K562 (cell line): ENCODE measurements around the gene SLC4A2. TPM values are rescaled to one million over a fixed set of nuclear protein-coding genes. Genes with fewer than 3 reads are reported as not detected.
A peak's percentile ranks its signal among the peaks of the same experiment; 100 is the strongest.

Source experiments
- ATF7 ChIP-seq: fragments of 450-650 bp; IDR thresholded peaks from 2 replicates; pipeline ENCODE4 v1.7.1; 2014; ENCODE audit warnings: mild to moderate bottlenecking, moderate library complexity
- BDP1 ChIP-seq: IDR thresholded peaks from 3 replicates; pipeline ENCODE4 v1.6.1; 2011; ENCODE audit not compliant: insufficient read length, insufficient read depth
- CBX5 ChIP-seq: IDR thresholded peaks from 2 replicates; pipeline ENCODE4 v1.6.1; 2014; ENCODE audit warnings: low read depth, borderline replicate concordance
- CREM ChIP-seq: IDR thresholded peaks from 2 replicates; pipeline ENCODE4 v1.6.1; 2014; ENCODE audit warnings: antibody characterized with exemption, low read depth
- HDGF ChIP-seq: fragments of 450-650 bp; IDR thresholded peaks from 2 replicates; pipeline ENCODE4 v1.6.1; 2016
- L3MBTL2 ChIP-seq: fragments of 450-650 bp; IDR thresholded peaks from 2 replicates; pipeline ENCODE4 v1.6.1; 2016; ENCODE audit warnings: mild to moderate bottlenecking, moderate library complexity
- LCOR ChIP-seq: sonication (generic); formaldehyde crosslinking; IDR thresholded peaks from 2 replicates; pipeline ENCODE4 v1.8.0; 2022; ENCODE audit warnings: mild to moderate bottlenecking, missing genetic modification reagents
- MIER1 ChIP-seq: fragments of 450-650 bp; IDR thresholded peaks from 2 replicates; pipeline ENCODE4 v1.6.1; 2016; ENCODE audit warnings: antibody characterized with exemption, mild to moderate bottlenecking, low read depth
- MYC ChIP-seq, 2 experiments: fragments of 250-450 bp in 1 of 2; sonication (Bioruptor Pico) in 1 of 2; IDR thresholded peaks; 2 replicates each; pipeline versions ENCODE4 v1.5.1 to v1.6.1; 2012 to 2021; ENCODE audit warnings: low read depth in 2 of 2, borderline replicate concordance in 1 of 2, improper control_type of control experiment in 1 of 2, low read length in 1 of 2, mild to moderate bottlenecking in 1 of 2, moderate library complexity in 1 of 2
- NCOA4 ChIP-seq: fragments of 450-650 bp; IDR thresholded peaks from 2 replicates; pipeline ENCODE4 v1.6.1; 2018; ENCODE audit warnings: mild to moderate bottlenecking; ENCODE audit not compliant: partially characterized antibody
- POLR2B ChIP-seq: fragments of 450-650 bp; IDR thresholded peaks from 2 replicates; pipeline ENCODE4 v1.6.1; 2018; ENCODE audit warnings: low read depth; ENCODE audit not compliant: partially characterized antibody
- PPARD ChIP-seq: fragments of 250-450 bp; sonication (Bioruptor Pico); IDR thresholded peaks from 2 replicates; pipeline ENCODE4 v1.8.0; 2022; ENCODE audit warnings: inconsistent platforms, mild to moderate bottlenecking, moderate library complexity
- RBFOX2 ChIP-seq: fragments of 200-400 bp; formaldehyde crosslinking; IDR thresholded peaks from 2 replicates; pipeline ENCODE4 v1.6.1; 2017; ENCODE audit warnings: low read depth, mild to moderate bottlenecking, low read length, moderate library complexity
- TCFL5 ChIP-seq: fragments of 250-450 bp; sonication (Bioruptor Pico); conservative IDR thresholded peaks from 2 replicates; pipeline ENCODE4 v1.6.1; 2021; ENCODE audit warnings: mild to moderate bottlenecking, moderate library complexity, matching md5 sums
- TEAD2 ChIP-seq: fragments of 450-650 bp; IDR thresholded peaks from 2 replicates; pipeline ENCODE4 v1.6.1; 2016; ENCODE audit warnings: missing genetic modification characterization, control low read depth, missing compliant biosample characterization
- ZBTB33 ChIP-seq: sonication (generic); formaldehyde crosslinking; IDR thresholded peaks from 2 replicates; pipeline ENCODE4 v1.8.1; 2023; ENCODE audit warnings: mild to moderate bottlenecking, missing genetic modification reagents
- ZBTB9 ChIP-seq: fragments of 450-650 bp; formaldehyde crosslinking; IDR thresholded peaks from 2 replicates; pipeline ENCODE4 v1.4.0; 2020; ENCODE audit warnings: mild to moderate bottlenecking, moderate library complexity
- ZFP36 ChIP-seq: fragments of 150-350 bp; IDR thresholded peaks from 2 replicates; pipeline ENCODE4 v1.6.1; 2018; ENCODE audit warnings: low read length, low read depth; ENCODE audit not compliant: partially characterized antibody
- ZNF146 ChIP-seq: IDR thresholded peaks from one replicate; pipeline ENCODE4 v1.6.1; 2018; ENCODE audit warnings: missing compliant biosample characterization; ENCODE audit not compliant: unreplicated experiment
- ZNF24 ChIP-seq: fragments of 450-650 bp; IDR thresholded peaks from 2 replicates; pipeline ENCODE4 v1.6.1; 2016
- ZNF324 ChIP-seq: fragments of 250-450 bp; sonication (Bioruptor Pico); IDR thresholded peaks from 2 replicates; pipeline ENCODE4 v1.4.0; 2020; ENCODE audit warnings: mild to moderate bottlenecking
- ZNF696 ChIP-seq: fragments of 250-450 bp; sonication (Bioruptor Pico); conservative IDR thresholded peaks from 2 replicates; pipeline ENCODE4 v1.4.0; 2020; ENCODE audit warnings: mild to moderate bottlenecking, moderate library complexity
- polyA plus RNA-seq, 8 experiments: library from polyadenylated mRNA; depleted of rRNA in 4 of 8; stranded (reverse) in 5 of 8; unstranded in 3 of 8; fragments of >200 nt; fragmentation: Nextera tagmentation in 2 of 8; fragmentation: Illumina TruSeq in 1 of 8; extraction: Ambion mirVana in 2 of 8; extraction: Trizol in 1 of 8; gene quantifications; 2 replicates each; pipeline versions ENCODE4 v1.2.1 to v1.2.3, GENCODE V29; 2011 to 2014; ENCODE audit warnings: inconsistent platforms in 1 of 8, missing spikeins in 1 of 8
- total RNA-seq, 7 experiments: library from RNA; depleted of rRNA in 6 of 7; stranded (reverse); fragments of >200 nt in 6 of 7; fragmentation: Illumina TruSeq in 2 of 7; extraction: Trizol in 2 of 7; gene quantifications; 2 replicates each; pipeline versions ENCODE4 v1.2.1 to v1.2.3, GENCODE V29; 2011 to 2021; ENCODE audit warnings: low replicate concordance in 1 of 7
- TF ChIP-seq, protein P1 (sequence below): fragments of 250-450 bp; sonication (Bioruptor Pico); IDR thresholded peaks from 2 replicates; pipeline ENCODE4 v1.5.0; 2021; ENCODE audit warnings: mild to moderate bottlenecking, moderate library complexity

The SLC4A2 gene
- total and polyA plus RNA-seq, 9 of the 15 experiments (the other 6 are each of a cell fraction or from before 2014, with no cell fraction given) = 11.4 to 375 (median 130) TPM

GRCh38 chr7:151110941-151111645 is 51.7 kb downstream of the SLC4A2 start (continued):
- TF ChIP-seq ZNF696 (CRISPR knock-in tag) (no peak), L3MBTL2 (peak; percentile 27; the same call in 1 of the 2 replicates), ATF7 (peak; percentile 35; the same call in 1 of the 2 replicates), ZBTB33 (peak; percentile 68), BDP1 (no peak), ZNF24 (no peak), HDGF (peak; percentile 87; the same call in 1 of the 2 replicates), RBFOX2 (0 out of 2 replicates have a peak, but pooled peaks have one; percentile 16), TEAD2 (tag) (no peak), LCOR (CRISPR knock-in tag) (peak; percentile 84), ZBTB9 (0 out of 2 replicates have a peak, but pooled peaks have one; percentile 63), PPARD (no peak), TCFL5 (CRISPR knock-in tag) (no peak), ZFP36 (no peak), CBX5 (no peak; the same call in 1 of the 2 replicates), ZNF324 (CRISPR knock-in tag) (no peak), CREM (peak; percentile 49; the same call in 1 of the 2 replicates), MYC (IDR thresholded peaks at IDR 0.05; ENCODE audit: low read depth, low read length) (peak; percentile 33; the same call in 1 of the 2 replicates), MYC (CRISPR knock-in tag; IDR thresholded peaks at IDR 0.05; ENCODE audit: borderline replicate concordance, low read depth) (no peak), NCOA4 (no peak), MIER1 (no peak), POLR2B (no peak), ZNF146 (CRISPR knock-in tag) (no peak)
- TF ChIP-seq, protein P1, sequence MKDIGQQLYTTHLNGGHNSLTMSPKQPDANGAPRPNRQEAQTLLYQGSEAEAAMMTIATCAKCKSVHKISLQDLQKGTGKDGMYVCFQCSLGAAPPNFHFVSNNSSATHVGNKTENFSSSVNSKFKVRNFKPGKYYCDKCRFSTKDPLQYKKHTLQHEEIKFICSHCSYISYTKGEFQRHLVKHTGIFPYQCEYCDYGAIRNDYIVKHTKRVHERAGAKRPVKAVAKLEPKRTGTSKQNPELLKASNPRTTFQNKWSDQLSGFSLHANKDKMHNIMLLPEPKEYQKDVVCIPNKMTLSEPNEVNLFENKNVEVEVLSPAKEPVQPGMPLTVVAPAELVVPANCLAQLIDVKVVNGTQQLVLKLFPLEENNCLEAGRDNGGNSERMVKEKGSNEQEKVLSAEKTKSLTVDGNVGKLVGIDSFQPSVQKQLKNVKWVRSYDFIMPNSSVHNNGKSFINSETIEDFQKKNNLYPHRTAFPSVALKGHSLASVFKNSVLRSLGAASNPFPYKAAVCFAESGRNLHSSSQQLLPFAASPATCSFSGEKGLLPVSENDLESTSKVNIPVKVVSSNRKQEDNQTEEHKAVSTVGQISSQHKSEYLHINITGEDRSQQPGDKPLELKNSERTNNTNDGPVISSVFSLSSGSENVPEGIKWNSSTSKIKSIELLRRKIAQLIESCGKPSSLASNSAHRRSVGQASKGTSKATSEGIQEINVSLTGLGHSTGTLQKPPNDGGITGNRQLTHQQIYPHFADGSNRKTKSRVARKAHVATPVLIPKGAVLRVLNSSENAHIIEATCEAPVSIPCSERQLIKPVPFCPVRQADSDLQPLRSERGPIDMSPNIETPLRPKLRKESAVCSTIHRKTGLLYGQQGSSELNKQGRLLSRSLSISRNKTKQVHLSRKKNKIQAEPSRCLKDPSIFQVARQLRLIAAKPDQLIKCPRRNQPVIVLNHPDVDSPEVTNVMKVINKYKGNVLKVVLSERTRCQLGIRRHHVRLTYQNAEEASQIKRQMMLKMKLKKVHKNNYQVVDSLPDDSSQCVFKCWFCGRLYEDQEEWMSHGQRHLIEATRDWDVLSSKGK (CRISPR knock-in tag) = no peak
